HG03066 (cell line): Measurements from ENCODE around the gene TOP2A.
"Not testable (repeated sequence)": the region's sequence is repeated elsewhere in the genome, so short reads cannot be mapped to it uniquely, and the experiment has no call there.

ENCODE experiments used
- ATAC-seq: cut with Tn5 transposase; IDR thresholded peaks from one replicate; pipeline ENCODE4 v1.9.1; 2021; ENCODE audit warnings: low read depth; ENCODE audit not compliant: unreplicated experiment

The TOP2A gene

DNA sequence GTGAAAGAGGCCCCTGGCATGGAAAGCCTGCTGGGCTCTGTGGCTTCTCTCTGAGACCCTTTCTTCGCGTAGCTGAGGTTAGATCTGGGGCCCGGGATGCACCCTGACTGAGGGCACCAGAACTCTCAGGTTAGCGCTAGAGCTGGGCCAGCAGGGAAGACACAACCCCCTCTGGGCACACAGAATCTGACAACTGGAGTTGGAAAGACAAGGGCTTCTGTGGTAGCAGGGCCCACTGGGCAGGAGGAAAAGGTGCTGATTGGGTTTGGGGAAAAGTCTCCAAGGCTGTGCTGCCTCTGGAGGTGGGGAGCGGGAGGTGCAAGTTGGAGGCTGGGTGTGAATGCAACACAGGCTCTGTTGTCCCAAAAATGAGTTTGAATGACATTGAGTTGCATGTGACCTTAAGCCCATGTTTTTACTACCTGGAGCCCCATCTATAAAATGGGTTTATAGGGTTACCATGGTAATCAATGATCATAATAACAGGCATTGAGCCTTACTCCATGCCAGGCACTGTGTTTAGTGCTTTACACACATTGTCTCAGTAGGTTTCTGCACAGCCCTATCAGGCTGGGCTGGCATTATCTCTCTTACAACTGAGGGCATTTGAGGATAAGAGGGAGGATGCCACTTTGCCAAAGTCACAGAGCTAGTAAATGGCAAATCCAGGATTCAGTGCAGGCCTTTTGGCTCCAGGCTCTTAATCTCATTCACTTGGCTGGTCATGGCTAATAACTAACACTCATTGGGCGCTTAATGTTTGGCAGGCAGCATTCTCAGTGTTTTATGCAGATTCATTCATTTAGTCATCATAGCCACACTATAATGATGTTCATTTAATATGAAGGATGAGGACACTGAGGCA lies 16.1 kb upstream of the TOP2A start:
- ATAC-seq, result no peak

DNA sequence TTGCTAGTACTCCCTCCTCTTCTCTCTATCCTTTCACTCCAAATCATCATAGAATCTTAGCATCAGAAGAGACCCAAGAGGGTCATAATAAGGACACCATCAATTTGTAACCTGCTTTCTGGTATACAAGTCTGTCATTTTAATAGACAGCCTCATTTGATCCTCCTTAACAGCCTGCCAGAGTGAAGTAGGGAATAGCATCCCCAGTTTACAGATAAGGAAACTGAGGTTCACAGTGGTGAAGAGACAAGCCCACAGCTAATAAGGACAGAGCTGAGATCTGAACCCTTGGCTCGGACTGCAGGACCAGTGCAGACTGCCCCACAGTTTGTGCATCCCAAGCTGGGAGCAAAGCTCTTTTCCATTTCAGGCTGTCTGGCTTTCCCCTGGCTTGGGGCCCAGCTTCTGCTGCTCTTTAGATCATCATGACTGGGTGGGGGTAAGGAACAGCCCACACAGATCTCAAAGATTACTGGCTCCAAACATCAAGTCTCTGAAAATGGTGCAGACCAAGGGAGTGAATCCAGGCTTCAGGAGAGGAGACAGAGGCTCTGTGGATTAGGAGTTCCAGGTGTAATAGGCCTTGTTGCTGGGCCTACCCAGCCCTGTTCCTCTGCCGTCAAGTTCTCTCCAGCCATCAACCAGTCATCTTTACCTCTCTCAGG lies 15.3 kb upstream of the TOP2A start:
- no peak for ATAC-seq

DNA sequence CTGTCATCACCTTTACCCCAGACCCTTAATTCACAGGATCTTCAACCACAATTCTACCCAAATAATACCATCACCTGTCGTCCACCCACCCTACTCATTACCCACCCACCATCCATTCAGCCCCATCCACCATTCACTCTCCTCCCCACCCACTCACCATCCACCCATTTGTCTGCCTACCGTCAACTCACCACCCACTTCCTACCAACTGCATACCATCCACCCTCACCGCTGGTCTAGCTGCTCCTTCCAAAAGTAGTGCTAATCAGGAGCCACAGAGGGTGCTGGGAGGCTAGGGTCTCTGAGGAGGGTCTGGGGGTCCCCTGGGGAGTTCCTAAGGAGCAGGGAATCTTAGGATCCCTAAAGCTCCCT lies 13.5 kb upstream of the TOP2A start:
- no peak for ATAC-seq

DNA sequence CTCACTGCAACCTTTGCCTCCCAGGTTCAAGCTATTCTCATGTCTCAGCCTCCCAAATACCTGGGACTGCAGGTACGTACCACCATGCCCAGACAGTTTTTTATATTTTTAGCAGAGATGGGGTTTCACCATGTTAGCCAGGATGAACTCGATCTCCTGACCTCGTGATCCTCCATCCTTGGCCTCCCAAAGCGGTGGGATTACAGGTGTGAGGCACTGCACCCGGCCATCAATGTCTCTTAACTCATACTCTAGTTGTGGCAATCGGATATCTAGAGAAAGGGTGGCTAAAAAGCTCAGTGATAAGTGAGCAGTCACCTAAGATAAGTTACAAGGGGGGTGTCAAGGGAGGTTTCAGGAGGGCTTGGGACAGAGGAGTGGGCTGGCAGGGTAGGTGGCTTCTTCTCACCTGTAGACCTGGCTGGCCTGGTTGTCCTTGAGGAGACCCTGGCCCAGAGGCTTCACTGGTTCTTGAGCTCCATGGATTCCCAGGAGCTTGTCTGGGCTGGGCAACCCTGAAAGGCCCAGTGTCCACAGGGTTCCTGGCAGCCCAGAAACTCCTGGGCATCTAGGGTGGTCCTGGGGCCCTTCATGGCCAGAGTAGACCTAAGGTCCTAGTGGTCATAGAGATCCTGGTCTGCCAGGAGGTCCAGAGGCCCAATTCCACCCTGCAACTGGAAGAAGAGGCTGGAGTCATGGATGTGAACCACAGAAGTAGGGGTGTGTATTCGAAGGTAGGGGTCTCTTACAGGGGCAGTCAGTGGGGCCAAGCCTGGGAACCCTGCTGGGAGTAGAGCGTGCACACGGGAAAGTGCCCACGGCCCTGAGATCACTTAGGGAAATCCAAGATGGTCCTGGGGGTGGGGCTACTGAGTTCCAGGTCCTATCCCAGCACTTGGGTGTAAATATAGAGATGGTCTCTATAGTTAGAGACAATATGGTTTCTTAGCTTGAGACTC lies 12.9 kb upstream of the TOP2A start:
- ATAC-seq, result no peak

DNA sequence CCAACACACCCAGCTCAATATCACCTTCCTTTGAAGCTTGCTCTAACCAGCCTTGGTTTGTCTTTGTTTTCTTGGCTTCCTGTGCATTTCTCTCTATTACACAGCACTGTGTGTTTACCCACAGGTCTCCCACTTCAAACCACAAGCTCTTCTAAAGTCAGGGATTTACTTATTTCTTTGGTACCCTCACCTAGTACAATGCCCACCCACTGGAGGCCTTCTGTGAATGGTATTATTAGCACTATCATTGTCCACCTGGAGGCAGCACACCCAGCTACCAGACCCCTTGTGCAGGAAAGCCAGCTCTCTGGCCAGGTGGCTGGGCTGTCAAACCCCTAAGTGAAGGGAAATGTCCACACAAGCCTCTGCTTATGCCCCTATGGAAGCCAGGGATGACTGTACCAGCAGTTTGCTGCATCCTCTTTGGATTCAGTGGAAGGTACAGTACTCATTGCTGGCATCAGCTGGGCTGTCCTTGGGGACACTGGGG lies 9.4 kb upstream of the TOP2A start:
- ATAC-seq, result no peak

DNA sequence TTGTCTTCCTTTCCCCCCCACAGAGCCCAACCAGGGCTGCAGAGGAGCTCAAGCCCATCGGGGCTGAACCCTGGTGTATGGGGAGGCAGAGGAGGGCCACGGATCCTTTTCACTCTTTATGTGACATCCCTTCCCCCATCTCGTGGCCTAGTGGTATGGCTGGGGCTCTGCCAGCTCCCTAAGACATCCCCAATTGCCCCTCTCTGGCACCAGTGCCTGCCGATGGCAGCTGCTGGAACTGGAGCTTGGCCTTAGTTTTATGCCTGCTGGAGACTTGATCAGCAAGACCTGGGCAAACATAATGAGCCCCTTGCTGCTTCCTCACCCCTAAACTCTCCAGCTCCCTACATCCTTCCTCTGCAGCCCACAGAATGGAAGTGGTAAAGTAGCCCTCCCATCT lies 8.0 kb upstream of the TOP2A start:
- ATAC-seq, result no peak

DNA sequence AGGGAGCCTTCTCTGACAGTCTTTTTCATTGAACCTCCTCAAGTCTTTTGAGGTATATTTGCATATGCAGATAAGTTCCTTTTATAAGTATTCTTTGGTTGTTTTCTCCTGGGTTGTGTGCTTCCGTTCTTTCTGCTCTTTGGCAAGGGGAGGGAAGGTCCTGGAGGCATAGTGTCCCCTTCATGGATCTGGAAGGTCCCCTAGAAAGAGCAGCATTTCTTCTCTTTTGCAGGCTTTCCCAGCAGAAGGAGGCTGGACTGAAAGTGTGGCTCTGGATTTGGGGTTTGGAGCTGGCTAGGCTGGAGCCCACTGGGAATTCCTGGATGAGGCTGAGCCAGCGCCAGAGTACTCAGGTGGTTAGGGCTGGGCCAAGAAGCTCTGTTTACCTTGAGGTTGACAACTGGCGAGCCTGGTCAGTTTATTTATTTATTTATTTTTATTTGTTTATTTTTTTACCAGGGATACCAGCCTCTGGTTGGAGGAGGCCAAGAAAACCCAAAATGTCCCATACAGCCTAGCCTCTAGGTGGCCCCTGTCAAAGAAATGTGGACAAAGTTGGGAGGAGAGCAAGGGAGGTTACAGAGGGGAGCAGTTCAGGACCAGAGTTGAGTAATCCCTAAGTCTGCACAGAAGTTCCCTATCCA lies 5.4 kb upstream of the TOP2A start:
- ATAC-seq, result no peak

DNA sequence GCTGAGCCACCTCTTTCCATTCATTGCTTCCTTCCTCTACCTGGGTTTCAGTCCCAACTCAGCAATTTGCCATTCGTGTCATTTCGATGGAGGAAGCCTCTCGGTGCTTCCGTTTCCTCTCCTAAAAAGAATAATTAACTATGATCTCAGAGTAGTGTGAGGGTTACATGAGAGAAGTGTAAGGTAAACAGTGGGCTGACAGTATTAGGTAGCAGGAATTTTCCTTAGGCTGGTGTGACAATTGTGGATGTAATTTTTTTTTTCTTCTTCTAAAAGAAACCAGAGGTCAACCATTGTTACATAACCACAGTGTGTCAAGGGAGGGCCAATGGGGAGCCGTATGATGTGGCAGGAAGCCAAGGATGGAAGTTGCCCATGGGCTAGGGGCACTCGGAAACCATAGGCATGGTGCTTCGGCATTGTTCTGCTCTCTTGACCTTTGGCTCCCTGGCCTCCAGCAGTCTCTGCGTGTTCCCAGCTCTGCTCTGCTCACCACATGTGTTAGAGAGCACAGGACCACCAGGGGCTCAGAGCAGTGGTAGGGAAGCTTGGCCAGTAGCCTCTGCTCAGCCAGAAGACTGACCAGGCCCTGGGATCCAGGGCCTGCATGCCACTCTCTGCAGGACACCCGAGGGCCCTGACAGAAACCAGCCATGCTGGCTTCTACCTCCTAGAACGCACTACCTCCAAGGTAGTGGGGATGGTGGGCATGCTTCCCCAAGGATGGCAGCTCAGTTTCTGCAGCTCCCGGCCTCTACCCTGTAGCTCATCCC lies 2.0 kb upstream of the TOP2A start:
- no peak for ATAC-seq

DNA sequence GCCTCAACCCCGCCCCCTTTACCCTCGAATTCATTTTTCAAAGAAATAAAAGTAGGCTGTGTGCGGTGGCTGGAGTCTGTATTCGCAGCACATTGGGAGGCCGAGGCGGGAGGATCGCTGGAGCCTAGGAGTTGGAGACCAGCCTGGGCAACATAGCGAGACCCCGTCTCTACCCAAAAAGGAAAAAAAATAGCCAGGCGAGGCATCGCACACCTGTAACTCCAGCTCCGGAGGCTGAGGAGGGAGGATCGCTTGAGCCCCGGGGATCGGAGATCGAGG lies 671 bp upstream of the TOP2A start:
- no peak for ATAC-seq

DNA sequence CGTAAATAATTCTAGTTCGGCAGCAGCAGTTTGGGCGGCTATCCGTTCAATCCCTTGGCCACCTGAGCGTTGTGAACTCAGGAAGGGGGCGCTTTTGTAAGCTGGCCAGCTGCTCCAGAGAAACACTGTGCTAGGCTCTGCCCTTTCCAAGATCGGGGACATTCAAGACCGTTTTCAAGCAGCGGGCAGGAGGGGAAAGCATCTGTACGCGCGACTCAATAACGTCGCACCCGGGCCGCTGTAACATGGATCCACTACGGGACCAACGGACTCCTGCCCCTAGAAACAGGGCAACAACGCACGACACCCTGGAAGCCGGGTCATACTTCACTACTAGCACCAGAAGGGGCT lies 463 bp downstream of the TOP2A start:
- ATAC-seq, result no peak

DNA sequence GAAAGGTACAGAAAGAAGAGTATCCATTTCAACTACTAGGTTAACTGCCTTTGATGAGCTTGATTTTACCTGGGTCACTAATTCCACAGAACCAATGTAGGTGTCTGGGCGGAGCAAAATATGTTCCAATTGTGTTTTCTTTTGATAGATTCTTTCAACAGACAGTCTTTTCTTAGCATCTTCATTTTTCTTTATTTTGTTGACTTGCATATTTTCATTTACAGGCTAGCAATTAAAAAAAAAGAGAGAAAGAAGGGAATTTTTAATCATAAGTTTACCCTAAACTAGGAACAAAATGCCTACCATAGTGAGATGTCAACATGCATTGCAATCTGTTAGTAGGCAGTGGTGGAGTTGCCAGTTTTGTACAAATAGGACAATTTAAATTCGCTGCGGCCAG lies 1.0 kb downstream of the TOP2A start:
- ATAC-seq, result no peak

DNA sequence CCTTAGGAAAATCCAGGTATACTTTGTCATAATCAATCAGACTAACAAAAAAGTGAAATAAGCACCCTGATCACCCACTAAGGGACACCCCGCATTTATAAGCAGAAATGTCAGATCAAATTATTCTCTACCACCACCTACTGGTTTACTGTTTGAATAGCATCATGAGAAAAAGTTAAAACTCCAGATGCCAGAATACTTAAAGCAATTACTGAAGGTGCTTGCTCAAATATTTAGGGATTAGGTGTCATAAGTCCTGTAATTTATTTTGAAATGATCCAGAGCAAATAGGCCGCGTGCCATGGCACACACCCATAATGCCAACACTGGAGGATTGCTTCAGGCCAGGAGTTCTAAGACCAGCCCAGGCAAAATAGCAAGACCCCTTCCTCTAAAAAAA lies 2.3 kb downstream of the TOP2A start:
- no peak for ATAC-seq

DNA sequence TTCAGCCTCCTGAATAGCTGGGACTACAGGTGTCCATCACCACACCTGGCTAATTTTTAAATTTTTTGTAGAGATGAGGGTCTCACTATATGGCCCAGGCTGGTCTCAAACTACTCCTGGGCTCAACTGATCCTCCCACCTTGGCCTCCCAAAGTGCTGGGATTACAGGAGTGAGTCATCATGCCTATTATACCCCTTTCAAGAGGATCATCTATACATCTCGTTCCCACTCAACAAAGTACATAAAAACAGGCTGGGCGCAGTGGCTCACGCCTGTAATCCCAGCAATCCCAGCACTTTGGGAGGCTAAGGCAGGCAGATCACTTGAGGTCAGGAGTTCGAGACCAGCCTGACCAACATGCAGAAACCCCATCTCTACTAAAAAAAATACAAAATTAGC lies 3.4 kb downstream of the TOP2A start:
- ATAC-seq, result not testable (repeated sequence)

DNA sequence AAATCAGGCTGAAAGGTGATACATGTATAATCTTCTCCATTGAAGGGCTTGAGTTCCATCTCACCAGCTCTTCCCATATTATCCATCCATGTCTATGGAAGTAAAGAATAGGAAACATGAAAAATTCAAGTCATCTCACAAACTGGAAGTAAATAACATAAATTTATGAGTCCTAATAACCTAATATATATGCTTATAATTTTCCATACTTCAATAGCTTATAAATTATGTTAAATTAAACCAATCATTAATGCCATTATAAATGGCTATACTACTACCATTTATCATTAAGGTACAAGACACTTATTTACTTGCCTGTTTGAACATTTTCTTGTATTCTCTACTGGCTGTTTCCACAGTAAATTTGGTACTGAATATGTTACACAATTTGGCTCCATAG lies 4.8 kb downstream of the TOP2A start:
- ATAC-seq, result no peak

DNA sequence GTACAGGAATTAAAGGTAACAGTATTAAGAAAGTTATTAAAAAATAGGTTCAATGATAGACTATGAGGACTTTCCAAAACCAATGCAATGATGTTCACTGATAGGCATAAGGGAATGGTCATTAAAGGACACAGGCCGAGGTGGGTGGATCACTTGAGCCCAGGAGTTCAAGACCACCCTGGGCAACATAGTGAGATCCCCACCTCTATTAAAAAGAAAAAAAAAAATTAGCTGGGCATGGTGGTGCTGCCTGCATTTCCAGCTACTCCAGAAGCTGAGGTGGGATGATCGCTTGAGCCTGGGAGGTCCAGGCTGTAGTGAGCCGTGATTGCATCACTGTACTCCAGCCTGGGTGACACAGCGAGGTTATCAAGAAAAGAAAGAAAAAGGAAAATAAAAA lies 5.9 kb downstream of the TOP2A start:
- no peak for ATAC-seq

DNA sequence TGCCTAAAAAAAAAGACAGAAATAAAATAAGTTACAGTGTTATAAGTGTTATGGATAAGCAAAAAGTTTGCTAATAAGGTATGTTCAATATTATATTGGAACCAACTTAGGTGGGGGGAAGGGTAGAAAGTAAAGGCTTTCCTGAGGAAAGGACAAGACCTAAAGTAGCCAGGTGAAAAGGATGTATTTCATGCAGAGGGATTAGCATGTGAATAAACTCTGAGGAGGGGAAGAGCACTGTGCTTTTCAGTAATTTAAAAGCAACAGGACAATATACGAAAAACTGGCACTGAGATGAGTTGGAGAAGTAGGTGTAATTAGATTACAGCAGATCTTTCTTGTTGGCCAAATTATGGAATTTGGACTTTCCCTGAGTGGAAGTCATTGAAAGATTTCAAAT lies 7.6 kb downstream of the TOP2A start:
- no peak for ATAC-seq

DNA sequence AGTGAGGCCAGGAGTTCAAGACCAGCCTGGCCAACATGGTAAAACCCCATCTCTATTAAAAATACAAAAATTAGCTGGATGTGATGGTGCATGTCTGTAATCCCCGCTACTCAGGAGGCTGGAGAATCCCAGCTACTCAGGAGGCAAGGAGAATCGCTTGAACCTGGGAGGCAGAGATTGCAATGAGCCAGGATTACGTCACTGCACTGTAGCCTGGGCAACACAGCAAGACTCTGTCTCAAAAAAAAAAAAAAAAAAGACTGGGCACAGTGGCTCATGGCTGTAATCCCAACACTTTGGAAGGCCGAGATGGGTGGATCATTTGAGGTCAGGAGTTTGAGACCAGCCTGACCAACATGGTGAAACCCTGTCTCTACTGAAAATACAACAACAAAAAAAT lies 8.2 kb downstream of the TOP2A start:
- ATAC-seq, result not testable (repeated sequence)

DNA sequence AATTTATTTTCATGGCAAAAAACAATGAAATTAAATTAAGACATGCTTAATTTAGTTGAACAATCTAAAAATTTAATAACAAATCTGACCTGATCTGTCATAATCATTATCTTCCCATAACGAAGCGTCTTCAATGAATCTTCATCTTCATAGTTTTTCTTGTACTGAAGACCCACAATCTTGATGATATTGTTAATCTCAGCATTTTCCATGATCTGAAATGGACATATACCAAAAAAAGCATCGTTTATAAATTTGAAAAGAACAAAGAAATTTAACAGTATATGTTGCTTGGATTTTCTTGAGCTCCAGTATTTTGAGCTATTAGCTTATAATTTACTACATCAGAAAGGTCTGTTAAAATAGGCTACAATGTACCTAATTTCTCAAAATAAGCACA lies 10.2 kb downstream of the TOP2A start:
- ATAC-seq, result no peak

DNA sequence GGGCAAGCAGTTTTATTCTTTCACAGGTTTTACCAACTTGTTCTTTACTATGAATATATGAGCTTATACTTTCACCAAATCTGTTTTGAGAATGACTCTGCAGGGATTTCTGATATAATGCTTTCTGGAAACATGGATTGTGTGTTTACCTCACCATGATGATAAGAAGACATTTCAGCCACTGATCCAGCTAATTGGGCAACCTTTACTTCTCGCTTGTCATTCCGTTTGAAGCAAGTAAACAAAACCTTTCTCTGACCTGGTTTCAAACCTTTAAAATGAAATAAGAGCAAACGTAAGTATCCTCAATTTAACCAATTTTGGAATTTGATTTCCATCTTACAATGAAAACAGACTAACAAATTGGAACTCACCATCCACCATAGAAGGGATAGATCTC lies 13.7 kb downstream of the TOP2A start:
- no peak for ATAC-seq

DNA sequence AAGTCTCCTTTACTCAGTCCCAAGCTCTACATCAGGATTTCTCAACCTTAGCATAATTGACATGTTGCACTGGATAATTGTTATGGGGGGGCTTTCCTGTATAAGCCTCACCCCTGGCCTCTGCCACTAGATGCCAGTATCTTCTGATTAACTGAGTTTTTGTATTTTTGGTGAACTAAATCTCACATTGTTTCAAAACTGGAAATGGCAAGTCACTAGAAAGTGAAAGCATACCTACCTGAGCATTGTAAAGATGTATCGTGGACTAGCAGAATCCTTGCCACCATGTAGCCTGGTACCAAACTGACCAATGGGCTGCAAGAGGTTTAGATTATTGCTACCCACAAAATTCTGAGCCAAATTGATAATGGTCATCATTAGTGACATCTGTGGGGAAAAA lies 15.0 kb downstream of the TOP2A start:
- no peak for ATAC-seq
